ENCODE results near the gene TOPORS.

DNA sequence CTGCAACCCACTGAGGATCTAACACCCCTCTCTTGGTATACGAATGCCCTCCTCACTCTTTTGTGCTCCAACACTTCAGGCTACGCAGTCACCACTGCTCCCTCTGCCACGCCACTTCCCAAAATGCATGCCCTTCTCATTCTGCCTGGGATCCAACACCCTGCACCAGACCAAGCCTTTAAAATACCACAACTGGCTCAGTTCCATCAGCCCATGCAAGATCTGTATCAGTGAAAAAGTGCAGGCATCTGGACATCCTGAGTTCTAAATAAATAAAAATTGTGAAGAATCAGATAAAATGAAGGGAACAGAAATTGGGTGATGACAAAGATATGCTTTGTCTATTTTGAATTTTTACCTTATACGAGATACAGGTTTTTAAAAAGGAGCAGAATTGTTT is 17.9 kb upstream of the TOPORS start:
- TF ChIP-seq POLR2A (IDR thresholded peaks at IDR 0.05): no peak
- TF ChIP-seq, protein P1, sequence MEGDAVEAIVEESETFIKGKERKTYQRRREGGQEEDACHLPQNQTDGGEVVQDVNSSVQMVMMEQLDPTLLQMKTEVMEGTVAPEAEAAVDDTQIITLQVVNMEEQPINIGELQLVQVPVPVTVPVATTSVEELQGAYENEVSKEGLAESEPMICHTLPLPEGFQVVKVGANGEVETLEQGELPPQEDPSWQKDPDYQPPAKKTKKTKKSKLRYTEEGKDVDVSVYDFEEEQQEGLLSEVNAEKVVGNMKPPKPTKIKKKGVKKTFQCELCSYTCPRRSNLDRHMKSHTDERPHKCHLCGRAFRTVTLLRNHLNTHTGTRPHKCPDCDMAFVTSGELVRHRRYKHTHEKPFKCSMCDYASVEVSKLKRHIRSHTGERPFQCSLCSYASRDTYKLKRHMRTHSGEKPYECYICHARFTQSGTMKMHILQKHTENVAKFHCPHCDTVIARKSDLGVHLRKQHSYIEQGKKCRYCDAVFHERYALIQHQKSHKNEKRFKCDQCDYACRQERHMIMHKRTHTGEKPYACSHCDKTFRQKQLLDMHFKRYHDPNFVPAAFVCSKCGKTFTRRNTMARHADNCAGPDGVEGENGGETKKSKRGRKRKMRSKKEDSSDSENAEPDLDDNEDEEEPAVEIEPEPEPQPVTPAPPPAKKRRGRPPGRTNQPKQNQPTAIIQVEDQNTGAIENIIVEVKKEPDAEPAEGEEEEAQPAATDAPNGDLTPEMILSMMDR (IDR thresholded peaks at IDR 0.05): no peak
